ENCODE data around the gene GFI1B.
"Not testable (repeated sequence)": the region's sequence is repeated elsewhere in the genome, so short reads cannot be mapped to it uniquely, and the experiment has no call there.

The GFI1B gene

GRCh38 chr9:132969783-132970182, 8.7 kb upstream of the GFI1B start:
- no peak for DNase-seq (ENCODE audit: low spot score)

DNA sequence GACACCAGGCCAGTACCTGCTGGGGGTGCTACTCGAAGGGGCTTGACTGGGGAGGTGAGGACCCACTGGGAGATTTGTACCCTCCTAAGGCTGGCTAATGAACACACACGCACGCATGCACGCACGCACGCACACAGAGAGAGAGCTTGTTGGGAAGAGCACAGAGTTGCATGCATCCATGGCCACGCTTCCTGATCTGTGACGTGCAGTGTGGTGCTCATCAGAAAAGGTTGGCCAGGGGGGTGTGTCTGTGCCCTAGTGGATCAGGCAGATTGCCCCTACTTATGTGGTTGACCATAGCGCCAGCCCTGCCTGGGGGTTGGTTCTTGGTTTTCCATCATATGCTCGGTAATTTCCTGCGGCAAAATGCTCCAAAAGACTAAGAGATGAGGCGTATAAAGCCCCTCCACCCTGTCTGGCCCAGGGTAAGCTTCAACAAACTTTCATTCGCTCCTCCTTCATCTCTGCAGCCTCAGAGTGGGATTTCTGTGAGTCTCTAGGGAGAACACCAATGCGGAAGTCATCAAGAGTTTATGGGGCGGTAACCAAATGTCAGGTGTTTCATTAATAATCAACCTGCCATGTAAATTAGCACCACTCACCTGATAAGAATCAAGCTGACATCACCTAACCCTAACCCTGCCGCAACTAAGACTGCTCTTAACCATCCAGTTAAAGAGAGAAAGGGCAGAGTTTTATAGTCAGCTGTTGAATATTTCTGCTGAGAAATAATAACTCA, 8.0 kb upstream of the GFI1B start:
- no peak for DNase-seq (ENCODE audit: low spot score)

DNA sequence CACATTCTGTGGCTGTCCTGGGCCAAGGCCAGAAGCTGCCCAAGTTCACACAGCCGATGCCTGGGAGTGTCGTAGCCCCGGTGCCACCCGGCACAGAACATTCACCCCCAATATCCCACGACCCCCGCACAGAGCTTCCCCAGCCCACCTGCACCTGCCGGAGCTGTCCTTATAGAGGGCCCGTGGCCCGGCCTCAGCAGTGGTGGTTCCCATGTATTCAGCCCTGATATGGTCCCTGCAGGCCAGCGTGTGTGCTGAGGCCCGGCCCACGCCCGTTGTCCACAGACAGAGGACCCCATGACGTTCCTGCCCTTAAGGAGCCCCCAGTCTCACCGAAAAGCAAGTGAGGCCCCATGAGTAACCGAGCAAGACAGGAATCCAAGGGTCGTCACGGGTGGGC, 5.3 kb upstream of the GFI1B start:
- no peak for DNase-seq (ENCODE audit: low spot score)

DNA sequence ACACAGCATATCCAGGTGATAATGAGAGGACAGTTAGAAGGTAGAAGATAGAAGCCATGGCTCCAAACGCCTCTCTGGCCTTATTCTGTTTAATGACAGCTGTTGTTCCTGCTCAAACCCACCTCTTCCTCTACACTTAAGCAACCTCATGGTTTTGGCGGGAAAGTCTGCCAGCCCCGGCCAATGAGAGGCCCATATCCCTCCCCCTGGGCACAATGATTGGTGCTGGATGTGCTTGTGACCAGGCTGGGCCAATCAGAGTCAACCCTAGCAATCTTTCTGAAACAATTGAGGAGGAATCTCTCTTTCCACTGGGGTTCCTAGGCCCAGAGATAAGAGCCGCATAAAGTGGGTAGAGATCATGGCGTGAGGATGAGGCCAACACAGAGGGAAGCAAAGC, 4.8 kb upstream of the GFI1B start:
- no peak for DNase-seq (ENCODE audit: low spot score)

GRCh38 chr9:132975961-132976360, 2.5 kb upstream of the GFI1B start:
- no peak for DNase-seq (ENCODE audit: low spot score)

- no peak for DNase-seq (ENCODE audit: low spot score)
Observed at GRCh38 chr9:132976571-132976970, 1.9 kb upstream of the GFI1B start.

DNA sequence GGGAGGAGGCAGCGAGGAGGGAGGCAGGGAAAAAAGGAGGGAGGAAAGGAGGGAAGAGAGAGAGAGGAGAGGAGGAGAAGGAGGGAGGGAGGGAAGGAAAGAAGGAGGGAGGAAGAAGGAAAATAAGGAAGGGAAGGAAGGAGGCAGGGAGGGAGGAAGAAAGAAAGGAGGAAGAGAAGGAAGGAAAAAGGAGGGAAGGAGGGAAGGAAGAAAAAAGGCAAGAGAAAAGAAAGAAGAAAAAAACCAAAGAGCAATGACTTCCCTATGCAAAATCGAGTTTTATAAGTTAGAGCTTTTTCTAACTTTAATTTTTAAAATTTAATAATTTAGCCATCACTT, 413 bp upstream of the GFI1B start:
- no peak for DNase-seq (ENCODE audit: low spot score)

- no peak for DNase-seq (ENCODE audit: low spot score)
Observed at GRCh38 chr9:132980157-132980556, 1.7 kb downstream of the GFI1B start.

DNA sequence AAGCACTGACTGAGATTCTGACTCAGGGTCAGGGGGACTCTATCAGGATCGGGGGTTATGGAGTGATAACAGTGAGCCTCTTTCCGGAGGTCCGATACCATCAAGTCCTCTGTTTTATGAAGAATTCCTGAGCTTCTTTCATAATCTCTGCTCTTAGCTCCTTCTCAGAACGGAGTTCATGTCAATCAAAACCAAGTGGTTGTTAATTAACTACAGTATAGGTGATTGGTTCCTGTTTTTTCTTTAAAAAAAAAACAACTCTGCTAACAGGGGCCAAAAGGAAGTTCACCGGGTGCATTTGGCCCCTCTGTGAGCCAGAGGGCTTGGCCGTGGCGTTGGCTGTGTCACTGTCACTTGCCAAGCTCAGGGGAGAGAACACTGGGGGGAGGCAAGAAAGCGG, 4.0 kb downstream of the GFI1B start:
- DNase-seq (ENCODE audit: low spot score), result no peak

DNA sequence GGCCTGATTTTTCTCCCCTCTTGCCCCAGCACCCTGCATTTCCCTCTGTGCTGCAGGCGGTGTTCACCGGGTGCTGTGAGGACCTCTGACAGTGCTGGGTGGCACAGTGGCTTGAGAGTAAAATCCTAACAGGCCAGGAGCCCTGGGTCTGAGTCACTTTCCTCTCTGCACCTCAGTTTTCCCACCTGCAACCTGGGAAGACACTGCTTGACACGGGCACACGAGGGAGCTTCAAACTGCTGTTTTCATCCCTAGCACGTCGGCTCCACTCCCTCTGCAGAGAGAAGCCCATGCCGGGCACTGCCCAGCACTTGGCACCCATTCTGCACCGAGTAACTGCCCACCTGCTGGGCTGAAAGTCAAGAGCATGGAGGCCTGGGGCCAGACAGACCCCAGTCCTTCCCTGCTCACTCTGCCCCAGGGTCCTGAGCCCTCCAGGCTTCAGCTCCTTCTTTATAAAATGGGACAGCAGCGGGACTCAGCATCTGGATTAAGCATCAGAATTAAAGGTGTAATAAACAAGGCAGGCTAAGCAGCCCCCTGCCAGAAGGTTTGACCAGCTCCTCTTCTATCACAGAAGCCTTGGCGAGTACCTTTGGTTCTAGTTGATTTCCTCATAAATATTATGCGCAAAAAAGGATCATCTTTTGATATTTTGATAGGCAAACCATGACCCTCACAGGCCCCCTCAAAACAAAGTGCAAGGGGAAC, 5.2 kb downstream of the GFI1B start:
- no peak for DNase-seq (ENCODE audit: low spot score)

GRCh38 chr9:132984202-132985070, 5.9 kb downstream of the GFI1B start:
- no peak for DNase-seq (ENCODE audit: low spot score)

GRCh38 chr9:132985071-132985350, 6.5 kb downstream of the GFI1B start:
- no peak for DNase-seq (ENCODE audit: low spot score)

DNA sequence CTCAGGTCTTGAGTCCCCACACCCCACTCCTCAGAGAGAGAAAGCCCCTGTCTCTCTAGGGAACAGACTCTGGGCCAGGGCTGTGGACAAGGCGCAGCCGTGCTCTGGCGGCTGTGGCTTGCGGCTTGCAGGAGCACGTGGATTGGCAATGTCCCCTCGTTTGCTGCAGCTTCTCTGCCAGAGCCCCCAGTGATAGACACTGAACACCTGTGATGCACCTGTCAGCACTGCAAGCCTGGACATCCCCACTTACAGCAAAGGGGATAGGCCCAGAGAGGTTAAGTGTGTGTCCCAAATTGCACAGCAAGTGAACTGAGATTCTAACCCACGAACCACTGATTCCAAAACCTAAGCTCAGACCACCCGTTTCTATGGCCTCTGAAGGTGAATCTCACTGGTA, 7.0 kb downstream of the GFI1B start:
- DNase-seq (ENCODE audit: low spot score), result no peak

DNA sequence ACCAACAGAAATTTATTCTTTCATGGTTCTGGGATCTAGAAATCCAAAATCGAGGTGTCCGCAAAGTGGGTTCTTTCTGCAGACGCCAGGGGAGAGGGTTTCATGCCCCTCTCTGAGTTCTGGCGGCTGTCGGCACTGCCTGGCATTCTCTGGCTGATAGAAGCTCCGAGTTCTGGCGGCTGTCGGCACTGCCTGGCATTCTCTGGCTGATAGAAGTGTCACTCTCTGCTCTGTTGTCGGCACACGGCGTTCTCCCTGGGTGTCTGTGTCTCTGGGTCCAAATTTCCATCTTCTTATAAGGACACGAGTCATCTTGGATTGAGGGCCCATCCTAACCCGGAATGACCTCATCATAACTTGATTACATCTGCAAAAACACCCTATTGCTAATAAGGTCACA, 7.6 kb downstream of the GFI1B start:
- no peak for DNase-seq (ENCODE audit: low spot score)

- no peak for DNase-seq (ENCODE audit: low spot score)
Observed at GRCh38 chr9:132986640-132987620, 8.4 kb downstream of the GFI1B start.

DNA sequence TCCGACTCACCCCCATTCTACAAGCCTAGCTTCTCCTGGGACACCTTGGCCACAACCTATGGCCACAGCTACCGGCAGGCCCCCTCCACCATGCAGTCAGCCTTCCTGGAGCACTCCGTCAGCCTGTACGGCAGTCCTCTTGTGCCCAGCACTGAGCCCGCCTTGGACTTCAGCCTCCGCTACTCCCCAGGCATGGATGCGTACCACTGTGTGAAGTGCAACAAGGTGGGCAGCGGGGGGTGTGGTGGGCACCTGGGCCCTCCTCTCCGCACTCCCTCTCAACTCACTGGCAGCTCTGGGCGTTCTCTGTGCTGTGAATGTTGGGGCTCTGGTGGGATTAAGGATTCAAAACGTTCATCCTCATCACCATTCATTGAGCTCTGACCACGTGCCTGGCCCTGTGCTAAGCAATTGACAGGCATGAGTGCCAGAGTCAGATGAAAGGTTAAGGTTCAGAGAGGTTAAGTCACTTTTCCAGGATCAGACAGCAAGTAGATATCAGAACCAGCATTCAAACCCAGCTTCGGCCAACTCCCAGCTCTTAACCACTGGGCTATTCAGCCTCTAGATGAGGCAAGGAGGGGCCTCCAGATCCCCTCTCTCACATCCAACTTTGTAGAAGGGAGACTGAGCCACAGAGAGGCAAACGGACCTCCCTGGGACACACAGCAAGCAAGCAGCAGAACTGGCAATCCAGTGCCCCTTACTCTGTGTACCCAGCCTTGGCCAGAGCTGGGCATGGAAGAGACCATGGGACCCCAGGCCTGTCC, 9.9 kb downstream of the GFI1B start:
- DNase-seq (ENCODE audit: low spot score), result no peak

GRCh38 chr9:132989014-132989310, 10.5 kb downstream of the GFI1B start:
- no peak for DNase-seq (ENCODE audit: low spot score)

GRCh38 chr9:132989414-132989996, 11.0 kb downstream of the GFI1B start:
- DNase-seq (ENCODE audit: low spot score), result no peak

- not testable (repeated sequence) for DNase-seq (ENCODE audit: low spot score)
Observed at GRCh38 chr9:132989998-132990557, 11.6 kb downstream of the GFI1B start.

DNA sequence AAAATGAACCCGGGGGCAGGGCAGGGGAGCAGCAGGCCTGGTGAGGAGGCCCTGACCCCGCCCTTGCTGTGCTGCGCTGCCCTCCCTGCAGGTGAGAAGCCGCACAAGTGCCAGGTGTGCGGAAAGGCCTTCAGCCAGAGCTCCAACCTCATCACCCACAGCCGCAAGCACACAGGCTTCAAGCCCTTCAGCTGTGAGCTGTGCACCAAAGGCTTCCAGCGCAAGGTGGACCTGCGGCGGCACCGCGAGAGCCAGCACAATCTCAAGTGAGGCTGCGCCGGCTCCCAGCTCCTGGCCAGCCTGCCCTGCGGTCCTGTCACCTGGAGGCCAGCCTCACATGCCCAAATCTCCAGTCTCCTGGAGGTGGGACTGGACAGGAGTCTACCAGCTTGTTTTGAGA, 12.3 kb downstream of the GFI1B start:
- no peak for DNase-seq (ENCODE audit: low spot score)

All from CD4-positive, alpha-beta T cell treated with Interleukin-15 for 4 hours (primary cell).